ENCODE measurements around the gene SMARCB1.

SMARCB1 gene

GRCh38 chr22:23778577-23778900 lies 8.2 kb upstream of the SMARCB1 start:
- TF ChIP-seq EZH2phosphoT487 (IDR thresholded peaks at IDR 0.05; ENCODE audit: low read length) (no peak), EZH2 (optimal IDR thresholded peaks at IDR 0.05; ENCODE audit: low read depth, low read length) (no peak)
- TF ChIP-seq, protein P1, sequence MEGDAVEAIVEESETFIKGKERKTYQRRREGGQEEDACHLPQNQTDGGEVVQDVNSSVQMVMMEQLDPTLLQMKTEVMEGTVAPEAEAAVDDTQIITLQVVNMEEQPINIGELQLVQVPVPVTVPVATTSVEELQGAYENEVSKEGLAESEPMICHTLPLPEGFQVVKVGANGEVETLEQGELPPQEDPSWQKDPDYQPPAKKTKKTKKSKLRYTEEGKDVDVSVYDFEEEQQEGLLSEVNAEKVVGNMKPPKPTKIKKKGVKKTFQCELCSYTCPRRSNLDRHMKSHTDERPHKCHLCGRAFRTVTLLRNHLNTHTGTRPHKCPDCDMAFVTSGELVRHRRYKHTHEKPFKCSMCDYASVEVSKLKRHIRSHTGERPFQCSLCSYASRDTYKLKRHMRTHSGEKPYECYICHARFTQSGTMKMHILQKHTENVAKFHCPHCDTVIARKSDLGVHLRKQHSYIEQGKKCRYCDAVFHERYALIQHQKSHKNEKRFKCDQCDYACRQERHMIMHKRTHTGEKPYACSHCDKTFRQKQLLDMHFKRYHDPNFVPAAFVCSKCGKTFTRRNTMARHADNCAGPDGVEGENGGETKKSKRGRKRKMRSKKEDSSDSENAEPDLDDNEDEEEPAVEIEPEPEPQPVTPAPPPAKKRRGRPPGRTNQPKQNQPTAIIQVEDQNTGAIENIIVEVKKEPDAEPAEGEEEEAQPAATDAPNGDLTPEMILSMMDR (IDR thresholded peaks at IDR 0.05; ENCODE audit: low read length): no peak
- Histone ChIP-seq H3F3A (ENCODE audit: insufficient read depth, low read length) (no peaks in the 10 kb centered on the region), H3K9ac (ENCODE audit: low read length) (no peak overlapping the region), H2AFZ (ENCODE audit: low read length) (no peak overlapping the region), H3K79me2 (ENCODE audit: low read length) (no peaks in the 10 kb centered on the region), H3K4me1 (ENCODE audit: low read length) (0 out of 2 replicates have a peak, but pooled peaks cover under 1% of the 10 kb centered on the region), H3K9me2 (replicated peaks; ENCODE audit: insufficient read depth, low read length) (no peaks in the 10 kb centered on the region), H4K20me1 (ENCODE audit: insufficient read depth, low read length) (no peaks in the 10 kb centered on the region), H3K9me3 (replicated peaks; ENCODE audit: insufficient read depth, low read length) (no peaks in the 10 kb centered on the region), H3K27me3 (replicated peaks; ENCODE audit: insufficient read depth, low read length) (no peaks in the 10 kb centered on the region), H3K36me3 (replicated peaks; ENCODE audit: insufficient read depth, low read length) (no peaks in the 10 kb centered on the region), H3K27ac (ENCODE audit: low read length) (no peak overlapping the region), H3K4me2 (ENCODE audit: low read depth, low read length) (no peak overlapping the region), H3K4me3 (ENCODE audit: low read length) (no peak overlapping the region)
- DNase-seq: no peak

DNA sequence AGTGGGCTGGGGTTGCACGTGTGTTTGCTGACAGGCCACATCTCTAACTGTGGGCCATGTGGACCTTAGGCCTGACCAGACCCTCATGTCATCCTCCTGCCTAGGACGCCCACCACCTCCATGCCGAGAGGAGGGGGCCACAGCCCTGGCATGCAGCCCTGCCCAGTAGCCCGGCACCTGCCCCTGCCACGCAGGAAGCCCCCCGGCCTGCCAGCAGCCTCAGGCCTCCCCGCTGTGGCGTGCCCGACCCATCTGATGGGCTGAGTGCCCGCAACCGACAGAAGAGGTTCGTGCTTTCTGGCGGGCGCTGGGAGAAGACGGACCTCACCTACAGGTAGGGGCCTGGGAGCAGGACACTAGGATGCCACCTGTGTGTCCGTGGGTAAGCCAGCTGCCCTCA lies 7.7 kb upstream of the SMARCB1 start:
- H3K36me3 ChIP-seq (replicated peaks; ENCODE audit: insufficient read depth, low read length): no peaks in the 10 kb centered on the region
- no peak overlapping the region for H3K4me2 ChIP-seq (ENCODE audit: low read depth, low read length)
- no peak overlapping the region for H3K4me3 ChIP-seq (ENCODE audit: low read length)
- H3K9me2 ChIP-seq (replicated peaks; ENCODE audit: insufficient read depth, low read length): no peaks in the 10 kb centered on the region
- no peaks in the 10 kb centered on the region for H3K27me3 ChIP-seq (replicated peaks; ENCODE audit: insufficient read depth, low read length)
- H3K4me1 ChIP-seq (ENCODE audit: low read length): no peaks in the 10 kb centered on the region
- no peak overlapping the region for H2AFZ ChIP-seq (ENCODE audit: low read length)
- no peaks in the 10 kb centered on the region for H3K9me3 ChIP-seq (replicated peaks; ENCODE audit: insufficient read depth, low read length)
- no peaks in the 10 kb centered on the region for H3F3A ChIP-seq (ENCODE audit: insufficient read depth, low read length)
- no peak overlapping the region for H3K9ac ChIP-seq (ENCODE audit: low read length)
- TF ChIP-seq EZH2phosphoT487 (IDR thresholded peaks at IDR 0.05; ENCODE audit: low read length): no peak
- TF ChIP-seq EZH2 (optimal IDR thresholded peaks at IDR 0.05; ENCODE audit: low read depth, low read length): no peak
- TF ChIP-seq, protein P1 (IDR thresholded peaks at IDR 0.05; ENCODE audit: low read length): no peak
- no peaks in the 10 kb centered on the region for H4K20me1 ChIP-seq (ENCODE audit: insufficient read depth, low read length)
- DNase-seq: no peak
- no peaks in the 10 kb centered on the region for H3K79me2 ChIP-seq (ENCODE audit: low read length)
- no peak overlapping the region for H3K27ac ChIP-seq (ENCODE audit: low read length)

GRCh38 chr22:23779731-23780130 lies 7.0 kb upstream of the SMARCB1 start:
- no peaks in the 10 kb centered on the region for H3K9me2 ChIP-seq (replicated peaks; ENCODE audit: insufficient read depth, low read length)
- no peaks in the 10 kb centered on the region for H3K36me3 ChIP-seq (replicated peaks; ENCODE audit: insufficient read depth, low read length)
- no peaks in the 10 kb centered on the region for H3K9me3 ChIP-seq (replicated peaks; ENCODE audit: insufficient read depth, low read length)
- no peaks in the 10 kb centered on the region for H3K79me2 ChIP-seq (ENCODE audit: low read length)
- H3K9ac ChIP-seq (ENCODE audit: low read length): no peak overlapping the region
- no peaks in the 10 kb centered on the region for H4K20me1 ChIP-seq (ENCODE audit: insufficient read depth, low read length)
- no peak overlapping the region for H3K27ac ChIP-seq (ENCODE audit: low read length)
- no peaks in the 10 kb centered on the region for H3K4me1 ChIP-seq (ENCODE audit: low read length)
- TF ChIP-seq, protein P1 (IDR thresholded peaks at IDR 0.05; ENCODE audit: low read length): no peak
- TF ChIP-seq EZH2phosphoT487 (IDR thresholded peaks at IDR 0.05; ENCODE audit: low read length): no peak
- no peak for TF ChIP-seq EZH2 (optimal IDR thresholded peaks at IDR 0.05; ENCODE audit: low read depth, low read length)
- no peaks in the 10 kb centered on the region for H3K27me3 ChIP-seq (replicated peaks; ENCODE audit: insufficient read depth, low read length)
- no peak overlapping the region for H2AFZ ChIP-seq (ENCODE audit: low read length)
- H3F3A ChIP-seq (ENCODE audit: insufficient read depth, low read length): no peaks in the 10 kb centered on the region
- DNase-seq: no peak
- no peak overlapping the region for H3K4me2 ChIP-seq (ENCODE audit: low read depth, low read length)
- no peak overlapping the region for H3K4me3 ChIP-seq (ENCODE audit: low read length)
